Measurements from ENCODE around the gene MAP3K7.

The MAP3K7 gene

DNA sequence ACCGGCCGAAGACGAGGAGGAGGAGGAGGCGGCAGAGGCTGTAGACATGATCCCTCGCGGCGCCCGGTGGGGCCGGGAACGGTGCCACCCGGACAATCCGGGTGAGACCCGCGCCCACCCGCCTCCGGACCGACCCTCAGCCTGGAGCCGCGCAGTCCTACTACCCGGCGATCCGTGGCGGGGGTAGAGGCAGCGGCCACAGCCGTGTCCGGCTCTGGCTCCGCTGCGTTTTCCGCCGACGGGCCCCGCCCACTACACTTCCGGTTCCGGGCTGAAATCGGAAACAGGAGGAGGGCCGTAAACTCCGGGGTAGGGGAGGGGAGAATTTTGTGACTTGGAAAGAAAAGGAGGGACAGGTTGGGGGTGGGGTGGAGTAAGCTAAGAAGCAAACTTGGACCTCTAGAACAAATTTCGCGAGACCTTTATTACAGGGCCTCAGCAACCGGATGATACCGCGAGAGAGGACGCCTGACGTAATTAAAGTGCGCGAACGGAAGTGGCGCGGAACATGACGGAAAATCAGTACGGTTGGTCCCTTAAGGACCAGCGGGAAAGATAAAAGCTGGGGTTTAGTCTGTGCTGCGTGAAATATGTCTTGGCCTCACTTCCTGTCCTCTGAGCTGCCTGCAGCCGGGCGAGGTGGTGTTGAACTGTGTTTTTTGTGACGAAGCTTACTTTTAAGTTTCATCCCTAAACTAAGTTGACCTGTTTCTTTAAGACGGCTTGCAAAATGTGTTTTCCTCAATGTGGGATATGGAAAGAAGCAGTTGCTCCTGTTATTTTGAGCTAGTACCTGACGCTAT lies at the start of gene MAP3K7:
TSS of gene MAP3K7 (minus strand) at position 237 of the 803 bp plus-strand sequence. CDS start at position 48, 189 bp downstream.
- peak; percentile 83 to 92 for DNase-seq (ENCODE audit: low read depth in 2 of 2)

DNA sequence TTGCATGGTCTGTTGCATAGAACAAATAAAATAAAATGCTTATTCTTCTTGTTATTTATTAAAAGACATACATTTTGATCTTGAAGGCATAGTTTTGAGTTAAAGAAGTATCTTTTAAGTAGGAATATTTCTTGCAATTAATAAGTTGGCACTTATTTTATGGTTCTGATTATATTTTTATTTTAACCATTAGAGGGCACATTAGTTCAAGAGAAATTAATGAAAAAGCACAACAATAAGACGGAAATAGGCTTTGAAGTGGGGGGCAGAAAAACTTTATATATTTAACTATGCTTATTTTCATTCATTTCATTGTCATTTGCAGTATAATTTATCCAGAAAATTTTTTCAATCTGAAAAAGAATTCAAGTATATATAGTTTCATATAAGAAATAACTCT lies 44.2 kb upstream of the MAP3K7 start:
- DNase-seq (ENCODE audit: low read depth in 2 of 2) = no peak

- DNase-seq (ENCODE audit: low read depth in 2 of 2) = no peak
These were observed 34.7 kb upstream of the MAP3K7 start for GRCh38 chr6:90621581-90621980.

DNA sequence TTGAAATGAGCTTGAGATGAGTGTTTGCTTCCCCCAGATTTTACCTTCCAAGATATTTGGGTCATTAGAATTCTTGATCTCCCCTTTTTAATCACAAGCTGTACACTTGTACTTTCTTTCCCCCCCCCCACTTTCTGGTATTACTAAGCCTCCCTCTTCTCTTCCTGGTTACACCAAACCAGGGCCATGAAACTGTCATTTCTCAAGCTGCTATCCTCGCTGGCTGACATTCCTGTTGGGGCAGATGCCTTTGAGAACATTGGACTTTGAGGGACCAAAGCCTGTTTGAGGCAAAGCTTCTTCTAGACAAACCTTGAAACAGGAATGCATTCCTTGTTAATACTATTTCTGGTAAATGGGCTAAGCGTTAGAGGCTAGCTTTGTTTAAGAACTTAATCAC lies 32.3 kb upstream of the MAP3K7 start:
- no peak for DNase-seq (ENCODE audit: low read depth in 2 of 2)

DNA sequence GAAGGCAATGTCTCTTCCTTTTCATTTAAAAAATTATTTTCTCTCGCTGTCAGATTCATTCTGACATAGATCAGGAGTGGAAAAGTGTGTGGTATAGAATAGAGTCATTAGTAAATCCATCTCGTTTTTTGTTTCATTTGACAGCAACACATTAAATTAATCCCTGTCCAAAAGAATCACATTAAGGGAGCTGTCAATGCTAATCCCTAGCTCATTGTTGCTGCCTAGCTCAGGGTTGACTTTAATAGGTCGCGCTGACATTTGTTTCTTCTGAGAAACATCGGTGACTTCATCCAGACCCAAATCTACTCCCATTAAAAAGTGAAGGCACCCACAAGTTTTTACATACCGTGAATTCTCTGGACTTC lies 25.4 kb upstream of the MAP3K7 start:
- no peak for DNase-seq (ENCODE audit: low read depth in 2 of 2)

- no peak for DNase-seq (ENCODE audit: low read depth in 2 of 2)
These were observed 24.9 kb upstream of the MAP3K7 start for GRCh38 chr6:90611543-90612312.

GRCh38 chr6:90610751-90611542 lies 24.1 kb upstream of the MAP3K7 start:
- DNase-seq (ENCODE audit: low read depth in 2 of 2) = no peak

- no peak for DNase-seq (ENCODE audit: low read depth in 2 of 2)
These were observed 23.5 kb upstream of the MAP3K7 start for GRCh38 chr6:90610301-90610750.

GRCh38 chr6:90605749-90606340 lies 19.0 kb upstream of the MAP3K7 start:
- no peak for DNase-seq (ENCODE audit: low read depth in 2 of 2)

DNA sequence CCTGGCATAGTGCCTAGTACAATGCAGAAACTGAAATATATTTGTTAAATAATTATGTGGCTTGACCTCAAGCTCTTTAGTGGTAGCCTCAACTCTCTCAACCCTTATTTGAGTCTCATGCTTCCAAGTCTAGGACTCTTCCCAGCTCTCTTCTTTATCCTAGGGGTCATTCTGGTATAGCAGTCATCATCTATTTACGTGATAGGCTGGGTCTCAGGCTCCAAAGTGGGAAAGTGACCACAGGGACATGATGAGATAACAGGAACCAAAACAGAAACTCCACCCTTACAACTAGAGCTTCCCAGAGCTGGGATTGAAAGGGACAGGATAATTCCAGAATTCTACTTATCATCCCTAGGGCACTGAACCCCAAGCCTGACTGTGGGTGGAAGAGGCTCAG lies 17.7 kb upstream of the MAP3K7 start:
- no peak for DNase-seq (ENCODE audit: low read depth in 2 of 2)

GRCh38 chr6:90599151-90599550 lies 12.3 kb upstream of the MAP3K7 start:
- no peak for DNase-seq (ENCODE audit: low read depth in 2 of 2)

GRCh38 chr6:90598192-90598951 lies 11.5 kb upstream of the MAP3K7 start:
- no peak for DNase-seq (ENCODE audit: low read depth in 2 of 2)

- DNase-seq (ENCODE audit: low read depth in 2 of 2) = no peak
These were observed 10.2 kb upstream of the MAP3K7 start for GRCh38 chr6:90596967-90597539.

GRCh38 chr6:90595854-90596253 lies 9.0 kb upstream of the MAP3K7 start:
- DNase-seq (ENCODE audit: low read depth in 2 of 2) = no peak

- DNase-seq (ENCODE audit: low read depth in 2 of 2) = peak in 1 of 2 donors; percentile 2
These were observed 381 bp downstream of the MAP3K7 start for GRCh38 chr6:90586546-90586835.

DNA sequence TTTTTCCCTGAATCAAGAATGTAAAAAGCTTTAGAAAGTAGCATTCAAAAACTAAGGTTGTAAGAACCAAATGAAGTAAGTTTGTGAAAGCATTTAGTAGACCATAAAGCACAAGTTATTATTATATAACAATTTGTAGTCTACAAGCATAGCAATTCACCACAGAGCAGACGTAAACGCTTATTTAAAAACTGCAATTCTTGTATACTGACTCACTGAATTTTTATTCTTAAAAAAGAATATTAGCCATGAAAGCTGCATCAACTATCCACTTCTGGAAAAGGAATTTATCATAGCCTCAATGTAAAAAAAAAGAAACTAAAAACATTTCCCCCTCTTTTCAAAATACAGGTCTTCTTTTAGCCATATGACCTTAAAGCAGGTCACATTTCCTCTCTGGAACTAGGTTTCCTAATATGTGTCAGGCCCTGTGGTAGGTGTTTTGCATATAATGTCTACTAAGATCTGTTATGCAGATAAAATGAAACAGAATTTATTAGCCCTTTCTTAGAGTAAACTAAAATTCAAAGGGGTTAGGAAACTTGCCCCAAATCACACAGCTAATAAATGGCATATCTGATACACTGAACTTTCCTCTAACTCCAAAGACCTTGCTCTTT lies 2.1 kb downstream of the MAP3K7 start:
- no peak for DNase-seq (ENCODE audit: low read depth in 2 of 2)

DNA sequence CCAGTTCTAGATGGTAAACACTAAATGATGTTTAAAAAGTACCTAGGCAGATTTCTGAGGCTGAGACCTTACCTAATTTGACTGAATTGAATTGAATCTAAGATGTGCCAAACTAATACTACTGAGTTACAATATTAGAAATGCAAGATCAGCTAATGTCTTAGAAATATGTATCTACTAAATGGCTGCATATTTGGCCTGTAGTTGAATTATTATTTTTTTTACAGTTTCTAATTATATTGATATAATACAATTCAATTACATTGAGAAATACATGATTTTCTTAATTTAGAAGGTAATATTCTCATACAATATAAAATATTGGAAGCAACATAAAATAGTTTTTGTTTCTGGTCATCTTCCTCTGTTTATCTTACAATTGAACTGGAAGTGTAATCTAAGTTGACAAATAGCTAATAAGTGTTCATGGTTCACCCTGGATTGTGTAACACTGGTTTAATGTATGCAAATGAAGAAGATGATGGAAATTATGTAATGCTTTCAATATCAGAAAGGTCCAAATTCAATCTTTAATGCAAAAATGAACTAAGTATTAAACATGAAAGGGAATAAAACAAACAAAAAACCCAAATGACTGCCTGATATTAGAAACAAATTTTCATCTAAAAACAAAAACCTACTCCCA lies 2.9 kb downstream of the MAP3K7 start:
- no peak for DNase-seq (ENCODE audit: low read depth in 2 of 2)

- no peak for DNase-seq (ENCODE audit: low read depth in 2 of 2)
These were observed 3.6 kb downstream of the MAP3K7 start for GRCh38 chr6:90583179-90583835.

DNA sequence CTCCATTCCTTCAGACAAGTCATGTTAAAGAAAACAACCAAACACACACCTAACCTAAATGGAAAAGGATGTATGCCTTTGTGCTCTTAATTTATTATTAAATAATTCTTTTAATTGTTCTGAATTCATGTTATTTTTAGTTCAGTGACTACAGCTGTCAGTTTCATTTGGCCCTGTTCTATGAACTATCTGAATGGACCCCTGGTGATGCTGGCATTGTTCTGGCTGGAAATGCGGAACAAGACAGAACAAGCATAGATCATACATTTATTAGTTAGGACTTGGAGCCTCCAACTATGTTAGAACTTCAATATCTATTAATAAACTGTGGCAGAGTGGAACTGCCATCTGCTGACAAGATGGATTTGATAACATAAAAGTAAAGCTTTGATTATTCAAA lies 5.7 kb downstream of the MAP3K7 start:
- DNase-seq (ENCODE audit: low read depth in 2 of 2) = no peak

All from stimulated activated CD8-positive, alpha-beta memory T cell treated with anti-CD3 and anti-CD28 coated beads, Interleukin-2, amount 100 ng/mL, for 1 hour (primary cell).